Smooth muscle cell (in vitro differentiated cells): ENCODE data around the gene MYBPHL. TPM values are rescaled to one million over a fixed set of nuclear protein-coding genes. Genes with fewer than 3 reads are reported as not detected.
A peak's percentile ranks its signal among the peaks of the same experiment; 100 is the strongest.

Source experiments
- DNase-seq: peaks from one replicate; lab custom pipeline; 2025; ENCODE audit not compliant: unreplicated experiment; lab: John Stamatoyannopoulos, UW
- H2AFZ ChIP-seq: fragments of 200-600 bp; sonication (generic); 2 replicates; pipeline ENCODE4 v1.6.0; 2016; ENCODE audit warnings: antibody characterized with exemption, low read depth, mild to moderate bottlenecking
- H3F3A ChIP-seq: fragments of 200-600 bp; sonication (generic); 2 replicates; pipeline ENCODE4 v1.6.0; 2017; ENCODE audit warnings: antibody characterized with exemption, low read depth
- H3K27ac ChIP-seq: fragments of 200-600 bp; sonication (generic); 2 replicates; pipeline ENCODE4 v1.5.1; 2016; ENCODE audit warnings: low read depth, mild to moderate bottlenecking
- H3K27me3 ChIP-seq: fragments of 200-600 bp; sonication (generic); 2 replicates; pipeline ENCODE4 v1.6.1; 2016; ENCODE audit warnings: low read depth, mild to moderate bottlenecking
- H3K36me3 ChIP-seq: fragments of 200-600 bp; sonication (generic); 2 replicates; pipeline ENCODE4 v1.5.1; 2016; ENCODE audit warnings: low read depth
- H3K4me1 ChIP-seq: fragments of 200-600 bp; sonication (generic); 2 replicates; pipeline ENCODE4 v1.5.1; 2016; ENCODE audit warnings: low read depth
- H3K4me2 ChIP-seq: fragments of 200-600 bp; sonication (generic); 2 replicates; pipeline ENCODE4 v1.6.0; 2016; ENCODE audit warnings: mild to moderate bottlenecking
- H3K4me3 ChIP-seq: fragments of 200-600 bp; sonication (generic); 2 replicates; pipeline ENCODE4 v1.5.1; 2016; ENCODE audit warnings: mild to moderate bottlenecking
- H3K79me2 ChIP-seq: fragments of 200-600 bp; sonication (generic); 2 replicates; pipeline ENCODE4 v1.6.0; 2016; ENCODE audit warnings: low read depth, mild to moderate bottlenecking
- H3K9ac ChIP-seq: fragments of 200-600 bp; sonication (generic); 2 replicates; pipeline ENCODE4 v1.6.0; 2016; ENCODE audit warnings: low read depth
- H3K9me3 ChIP-seq: fragments of 200-600 bp; sonication (generic); replicated peaks from 2 replicates; pipeline ENCODE4 v1.5.1; 2016; ENCODE audit warnings: low read depth
- H4K20me1 ChIP-seq: fragments of 200-600 bp; sonication (generic); 2 replicates; pipeline ENCODE4 v1.6.0; 2016; ENCODE audit warnings: low read depth
- WGBS: methylation state at CpG from one replicate; pipeline ENCODE4 v1.1.7; 2016; ENCODE audit warnings: low lambda C conversion rate; 5-methylcytosine and 5-hydroxymethylcytosine counted together
- polyA plus RNA-seq: library from polyadenylated mRNA; unstranded; fragments of >200 nt; fragmentation: Nextera tagmentation; extraction: Ambion mirVana; gene quantifications from 2 replicates; pipeline ENCODE4 v1.2.1, GENCODE V29; 2016
- total RNA-seq: library from RNA; depleted of rRNA; stranded (reverse); fragments of >200 nt; gene quantifications from 2 replicates; pipeline ENCODE4 v1.2.3, GENCODE V29; 2014
- TF ChIP-seq, protein P1 (sequence below): fragments of 200-600 bp; sonication (generic); IDR thresholded peaks from 2 replicates; pipeline ENCODE4 v1.5.1; 2017; ENCODE audit warnings: borderline replicate concordance, mild to moderate bottlenecking, antibody characterized with exemption; ENCODE audit not compliant: insufficient read depth, poor library complexity, severe bottlenecking

Gene MYBPHL
- total and polyA plus RNA-seq, 2 experiments from 2014 or later: not detected

DNA sequence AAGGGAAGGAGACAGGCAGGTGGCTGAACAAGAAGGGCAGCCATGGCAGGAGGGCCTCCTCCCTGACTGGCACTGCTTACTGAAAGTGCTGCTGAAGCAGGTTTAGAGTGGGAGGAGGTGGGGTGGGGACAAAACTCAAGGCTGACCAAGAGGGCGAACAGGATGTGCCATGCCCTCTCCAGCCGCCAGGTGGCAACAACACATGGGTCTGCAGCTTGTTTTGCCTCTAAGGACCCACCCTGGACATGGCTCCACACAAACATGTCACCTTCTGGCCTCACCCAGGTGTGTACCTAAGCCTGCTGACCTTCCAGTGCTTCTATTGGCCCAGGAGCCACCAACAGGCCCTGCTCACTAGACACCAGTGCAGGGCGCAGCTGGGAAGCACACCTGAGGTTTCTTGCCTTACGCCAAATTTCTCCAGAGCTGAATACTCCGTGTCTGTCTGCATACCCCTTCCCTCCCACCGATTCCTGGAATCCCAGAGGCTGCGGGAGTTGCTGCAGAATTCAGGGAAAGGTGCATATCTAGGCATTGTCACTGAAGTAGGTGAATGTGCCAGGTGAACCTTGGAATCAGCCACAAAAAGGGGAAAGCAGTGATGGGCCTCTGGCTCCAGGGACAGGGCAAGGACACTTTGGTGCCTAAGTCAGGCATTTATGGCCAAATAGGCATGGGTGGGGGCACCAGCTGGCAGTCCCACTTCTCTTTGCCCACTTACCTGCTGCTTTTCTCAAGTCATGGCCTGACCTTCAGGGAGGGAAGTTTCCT, 29.2 kb downstream of the MYBPHL start:
- 64% methylated on average over 7 of the region's 7 CpGs for WGBS
- Histone ChIP-seq H3K27ac (peak overlapping the region; percentile 81), H3K9me3 (no peaks in the 10 kb centered on the region), H3K79me2 (peaks cover 12% of the 10 kb centered on the region), H3F3A (peaks cover 11% of the 10 kb centered on the region), H3K9ac (no peak overlapping the region), H3K4me3 (no peak overlapping the region), H2AFZ (no peak overlapping the region), H4K20me1 (no peaks in the 10 kb centered on the region), H3K4me1 (peaks cover 9% of the 10 kb centered on the region), H3K36me3 (no peaks in the 10 kb centered on the region), H3K4me2 (no peak overlapping the region), H3K27me3 (no peaks in the 10 kb centered on the region)
- TF ChIP-seq, protein P1, sequence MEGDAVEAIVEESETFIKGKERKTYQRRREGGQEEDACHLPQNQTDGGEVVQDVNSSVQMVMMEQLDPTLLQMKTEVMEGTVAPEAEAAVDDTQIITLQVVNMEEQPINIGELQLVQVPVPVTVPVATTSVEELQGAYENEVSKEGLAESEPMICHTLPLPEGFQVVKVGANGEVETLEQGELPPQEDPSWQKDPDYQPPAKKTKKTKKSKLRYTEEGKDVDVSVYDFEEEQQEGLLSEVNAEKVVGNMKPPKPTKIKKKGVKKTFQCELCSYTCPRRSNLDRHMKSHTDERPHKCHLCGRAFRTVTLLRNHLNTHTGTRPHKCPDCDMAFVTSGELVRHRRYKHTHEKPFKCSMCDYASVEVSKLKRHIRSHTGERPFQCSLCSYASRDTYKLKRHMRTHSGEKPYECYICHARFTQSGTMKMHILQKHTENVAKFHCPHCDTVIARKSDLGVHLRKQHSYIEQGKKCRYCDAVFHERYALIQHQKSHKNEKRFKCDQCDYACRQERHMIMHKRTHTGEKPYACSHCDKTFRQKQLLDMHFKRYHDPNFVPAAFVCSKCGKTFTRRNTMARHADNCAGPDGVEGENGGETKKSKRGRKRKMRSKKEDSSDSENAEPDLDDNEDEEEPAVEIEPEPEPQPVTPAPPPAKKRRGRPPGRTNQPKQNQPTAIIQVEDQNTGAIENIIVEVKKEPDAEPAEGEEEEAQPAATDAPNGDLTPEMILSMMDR: peak; percentile 72
- DNase-seq: peak; percentile 25

DNA sequence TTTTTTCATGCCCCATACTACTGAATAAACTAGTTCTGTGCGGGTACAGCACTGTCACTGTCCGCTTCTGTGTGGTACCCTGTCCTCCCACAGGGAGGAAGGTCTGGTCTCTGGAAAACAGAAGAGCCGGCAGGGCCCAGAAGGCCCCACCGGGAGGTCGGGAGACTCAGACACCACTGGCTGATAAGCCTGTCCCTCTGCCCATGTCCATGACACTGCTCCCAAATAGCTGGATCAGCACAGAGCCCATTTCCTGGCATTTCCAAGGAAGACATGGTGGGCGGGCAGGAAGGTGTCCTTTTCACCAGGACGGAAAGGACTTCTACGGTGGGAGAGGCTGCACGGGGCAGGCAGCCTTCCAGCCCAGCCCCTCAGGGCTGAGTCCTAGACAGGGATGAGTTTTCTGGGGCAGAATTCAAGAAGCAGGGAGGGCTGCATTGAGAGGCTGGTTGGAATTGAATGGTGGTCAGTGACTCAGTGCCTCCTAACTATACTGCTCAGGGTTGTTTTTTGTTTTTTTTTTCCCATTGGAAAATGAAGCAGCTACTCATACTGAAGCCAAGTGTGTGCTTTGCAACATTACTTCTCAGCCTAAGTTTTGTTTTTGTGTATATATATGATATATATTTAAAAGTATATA, 31.0 kb downstream of the MYBPHL start:
- Histone ChIP-seq H3K79me2 (no peaks in the 10 kb centered on the region), H4K20me1 (no peaks in the 10 kb centered on the region), H3F3A (peaks cover 11% of the 10 kb centered on the region), H3K4me2 (peak overlapping the region; percentile 59), H3K36me3 (no peaks in the 10 kb centered on the region), H3K9ac (peak overlapping the region; percentile 58), H3K4me1 (peaks cover 9% of the 10 kb centered on the region), H3K4me3 (peak overlapping the region; percentile 25), H3K9me3 (no peaks in the 10 kb centered on the region), H2AFZ (no peak overlapping the region), H3K27me3 (no peaks in the 10 kb centered on the region), H3K27ac (peak overlapping the region; percentile 81)
- 14% methylated on average over 9 of the region's 9 CpGs for WGBS
- TF ChIP-seq, protein P1: no peak
- DNase-seq: no peak

DNA sequence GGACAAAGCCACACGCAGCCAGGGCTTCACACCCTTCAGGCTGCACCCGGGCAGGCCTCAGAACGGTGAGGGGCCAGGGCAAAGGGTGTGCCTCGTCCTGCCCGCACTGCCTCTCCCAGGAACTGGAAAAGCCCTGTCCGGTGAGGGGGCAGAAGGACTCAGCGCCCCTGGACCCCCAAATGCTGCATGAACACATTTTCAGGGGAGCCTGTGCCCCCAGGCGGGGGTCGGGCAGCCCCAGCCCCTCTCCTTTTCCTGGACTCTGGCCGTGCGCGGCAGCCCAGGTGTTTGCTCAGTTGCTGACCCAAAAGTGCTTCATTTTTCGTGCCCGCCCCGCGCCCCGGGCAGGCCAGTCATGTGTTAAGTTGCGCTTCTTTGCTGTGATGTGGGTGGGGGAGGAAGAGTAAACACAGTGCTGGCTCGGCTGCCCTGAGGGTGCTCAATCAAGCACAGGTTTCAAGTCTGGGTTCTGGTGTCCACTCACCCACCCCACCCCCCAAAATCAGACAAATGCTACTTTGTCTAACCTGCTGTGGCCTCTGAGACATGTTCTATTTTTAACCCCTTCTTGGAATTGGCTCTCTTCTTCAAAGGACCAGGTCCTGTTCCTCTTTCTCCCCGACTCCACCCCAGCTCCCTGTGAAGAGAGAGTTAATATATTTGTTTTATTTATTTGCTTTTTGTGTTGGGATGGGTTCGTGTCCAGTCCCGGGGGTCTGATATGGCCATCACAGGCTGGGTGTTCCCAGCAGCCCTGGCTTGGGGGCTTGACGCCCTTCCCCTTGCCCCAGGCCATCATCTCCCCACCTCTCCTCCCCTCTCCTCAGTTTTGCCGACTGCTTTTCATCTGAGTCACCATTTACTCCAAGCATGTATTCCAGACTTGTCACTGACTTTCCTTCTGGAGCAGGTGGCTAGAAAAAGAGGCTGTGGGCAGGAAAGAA, 32.0 kb downstream of the MYBPHL start:
- Histone ChIP-seq H3K9me3 (no peaks in the 10 kb centered on the region), H3K4me3 (peak overlapping the region; percentile 25), H3K27me3 (no peaks in the 10 kb centered on the region), H4K20me1 (no peaks in the 10 kb centered on the region), H2AFZ (no peak overlapping the region), H3K27ac (peak overlapping the region; percentile 81), H3K4me2 (peak overlapping the region; percentile 59), H3K9ac (peak overlapping the region; percentile 58), H3K36me3 (no peaks in the 10 kb centered on the region), H3K79me2 (no peaks in the 10 kb centered on the region), H3K4me1 (peaks cover 9% of the 10 kb centered on the region), H3F3A (peaks cover 11% of the 10 kb centered on the region)
- TF ChIP-seq, protein P1: no peak
- WGBS: 51% methylated on average over 24 of the region's 24 CpGs
- no peak for DNase-seq
